Caco-2 (cell line): ENCODE results near the gene CCDC9B. TPM values are rescaled to one million over a fixed set of nuclear protein-coding genes. Genes with fewer than 3 reads are reported as not detected.

Source experiments
- BruUV-seq: library from RNA; stranded (reverse); fragments of 400-500 nt; replicated peaks from 2 replicates; lab custom pipeline; 2021; lab: Mats Ljungman, UMichigan
- CTCF ChIA-PET: fragments of 300-600 bp; sonication (Branson Sonifier 250); formaldehyde crosslinking; loops from one replicate; lab custom pipeline; 2022; ENCODE audit warnings: antibody characterized with exemption; lab: Charles Lee
- POLR2A ChIA-PET: fragments of 300-600 bp; sonication (Branson Sonifier 250); formaldehyde crosslinking; loops from one replicate; lab custom pipeline; 2022; ENCODE audit warnings: antibody characterized with exemption; lab: Charles Lee
- DNase-seq, 2 experiments: peaks; one replicate each; pipeline versions ENCODE4 v3.0.0 to v3.0.0-alpha.2; 2020 to 2022
- H3K27me3 ChIP-seq: replicated peaks from 2 replicates; pipeline ENCODE4 v1.6.0; 2011; ENCODE audit warnings: low read length; ENCODE audit not compliant: control insufficient read depth, insufficient read depth
- H3K36me3 ChIP-seq: 2 replicates; pipeline ENCODE4 v1.5.1; 2011; ENCODE audit warnings: low read length; ENCODE audit not compliant: control insufficient read depth, insufficient read depth
- H3K4me1 ChIP-seq: fragments of 250-450 bp; sonication (Bioruptor Pico); 2 replicates; pipeline ENCODE4 v1.5.1; 2020; ENCODE audit warnings: mild to moderate bottlenecking
- H3K4me3 ChIP-seq: 2 replicates; pipeline ENCODE4 v1.5.1; 2011; ENCODE audit warnings: low read depth, mild to moderate bottlenecking, control low read depth, low read length
- H3K9me3 ChIP-seq: fragments of 250-450 bp; sonication (Bioruptor Pico); 2 replicates; pipeline ENCODE4 v1.5.1; 2020; ENCODE audit warnings: mild to moderate bottlenecking, moderate library complexity
- H3K27ac Mint-ChIP-seq: one replicate; pipeline ENCODE4 v1.8.0; 2022; ENCODE audit warnings: mixed read lengths; ENCODE audit not compliant: unreplicated experiment
- H3K27me3 Mint-ChIP-seq: one replicate; pipeline ENCODE4 v1.8.0; 2022; ENCODE audit warnings: mixed read lengths; ENCODE audit not compliant: insufficient read depth, unreplicated experiment
- H3K36me3 Mint-ChIP-seq: one replicate; pipeline ENCODE4 v1.8.0; 2022; ENCODE audit warnings: mild to moderate bottlenecking, mixed read lengths; ENCODE audit not compliant: insufficient read depth, unreplicated experiment
- H3K4me1 Mint-ChIP-seq: one replicate; pipeline ENCODE4 v1.8.0; 2022; ENCODE audit warnings: low read depth, mixed read lengths; ENCODE audit not compliant: unreplicated experiment
- H3K4me3 Mint-ChIP-seq: one replicate; pipeline ENCODE4 v1.8.0; 2022; ENCODE audit warnings: mild to moderate bottlenecking, moderate library complexity, mixed read lengths; ENCODE audit not compliant: unreplicated experiment
- H3K9me3 Mint-ChIP-seq: one replicate; pipeline ENCODE4 v1.8.0; 2022; ENCODE audit warnings: mixed read lengths; ENCODE audit not compliant: unreplicated experiment
- intact Hi-C: fragments of 100-400 bp; cut with micrococcal nuclease; formaldehyde crosslinking; loops from one replicate; pipeline ENCODE4 v1.10.0; 2022; ENCODE audit not compliant: unreplicated experiment
- total RNA-seq: library from RNA; stranded (reverse); gene quantifications from 2 replicates; pipeline ENCODE4 v1.2.3, GENCODE V29; 2022
- TF ChIP-seq, protein P1 (sequence below), 2 experiments: fragments of 200-600 bp in 1 of 2; IDR thresholded peaks; 1 replicate in 1 of 2; 2 replicates in 1 of 2; pipeline versions ENCODE4 v1.5.1 to v1.8.0; 2011 to 2022; ENCODE audit warnings: antibody characterized with exemption in 1 of 2, control low read depth in 1 of 2, inconsistent platforms in 1 of 2, low read depth in 1 of 2, low read length in 1 of 2, mild to moderate bottlenecking in 1 of 2, moderate library complexity in 1 of 2; ENCODE audit not compliant: insufficient read depth in 1 of 2, severe bottlenecking in 1 of 2, unreplicated experiment in 1 of 2

CCDC9B gene
- total RNA-seq, 1 experiment from 2014 or later = 0.86 TPM

- H3K27ac Mint-ChIP-seq = no peak overlapping the region
- Histone ChIP-seq H3K4me1 (peaks cover 10% of the 10 kb centered on the region), H3K36me3 (peaks cover 1% of the 10 kb centered on the region; the same call in 1 of the 2 replicates), H3K27me3 (no peaks in the 10 kb centered on the region), H3K9me3 (no peaks in the 10 kb centered on the region), H3K4me3 (no peak overlapping the region)
- H3K27me3 Mint-ChIP-seq = no peaks in the 10 kb centered on the region
- DNase-seq = no peak
- peaks cover 6% of the 10 kb centered on the region for H3K36me3 Mint-ChIP-seq
- BruUV-seq = no TSS peak
- ChIA-PET CTCF (interaction anchor here (0.6 to 3.2 kb wide), 7 partner anchors 9 to 54 kb away, joined by 3 to 16 read pairs (median 4); no protein-coding TSS in a partner anchor), POLR2A (no interaction called here)
- TF ChIP-seq, protein P1, sequence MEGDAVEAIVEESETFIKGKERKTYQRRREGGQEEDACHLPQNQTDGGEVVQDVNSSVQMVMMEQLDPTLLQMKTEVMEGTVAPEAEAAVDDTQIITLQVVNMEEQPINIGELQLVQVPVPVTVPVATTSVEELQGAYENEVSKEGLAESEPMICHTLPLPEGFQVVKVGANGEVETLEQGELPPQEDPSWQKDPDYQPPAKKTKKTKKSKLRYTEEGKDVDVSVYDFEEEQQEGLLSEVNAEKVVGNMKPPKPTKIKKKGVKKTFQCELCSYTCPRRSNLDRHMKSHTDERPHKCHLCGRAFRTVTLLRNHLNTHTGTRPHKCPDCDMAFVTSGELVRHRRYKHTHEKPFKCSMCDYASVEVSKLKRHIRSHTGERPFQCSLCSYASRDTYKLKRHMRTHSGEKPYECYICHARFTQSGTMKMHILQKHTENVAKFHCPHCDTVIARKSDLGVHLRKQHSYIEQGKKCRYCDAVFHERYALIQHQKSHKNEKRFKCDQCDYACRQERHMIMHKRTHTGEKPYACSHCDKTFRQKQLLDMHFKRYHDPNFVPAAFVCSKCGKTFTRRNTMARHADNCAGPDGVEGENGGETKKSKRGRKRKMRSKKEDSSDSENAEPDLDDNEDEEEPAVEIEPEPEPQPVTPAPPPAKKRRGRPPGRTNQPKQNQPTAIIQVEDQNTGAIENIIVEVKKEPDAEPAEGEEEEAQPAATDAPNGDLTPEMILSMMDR (IDR thresholded peaks at IDR 0.05; ENCODE audit: insufficient read depth in 1 of 2, low read depth in 1 of 2, low read length in 1 of 2, severe bottlenecking in 1 of 2, unreplicated experiment in 1 of 2) = no peak
- intact Hi-C loops = no loop called here
- no peaks in the 10 kb centered on the region for H3K9me3 Mint-ChIP-seq
- peaks cover 9% of the 10 kb centered on the region for H3K4me1 Mint-ChIP-seq
- H3K4me3 Mint-ChIP-seq = no peak overlapping the region
These were observed 12.0 kb downstream of the CCDC9B start for GRCh38 chr15:40328751-40329150.

DNA sequence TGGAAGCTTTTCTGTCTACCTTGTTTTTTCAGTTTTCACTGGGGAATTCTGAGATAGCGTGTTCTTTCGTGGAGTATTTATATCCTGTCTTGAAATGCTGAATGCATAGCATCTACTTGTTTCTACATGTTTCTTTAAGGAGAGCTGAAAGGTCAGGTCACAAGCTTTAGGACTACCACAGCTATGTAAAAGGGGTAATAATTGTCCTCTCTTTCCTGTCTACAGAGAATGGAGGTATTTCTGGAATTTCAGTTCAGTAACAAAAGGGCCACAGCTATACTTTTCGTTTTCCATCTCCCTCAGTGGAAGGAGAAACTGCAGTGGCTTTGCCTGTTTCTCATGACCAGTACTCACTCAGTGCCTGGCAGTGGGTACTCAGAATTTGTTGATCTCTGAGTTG, 12.6 kb downstream of the CCDC9B start:
- H3K4me3 Mint-ChIP-seq = no peak overlapping the region

GRCh38 chr15:40327457-40327856, 13.3 kb downstream of the CCDC9B start:
- Histone ChIP-seq H3K36me3 (peaks cover 1% of the 10 kb centered on the region; the same call in 1 of the 2 replicates), H3K9me3 (no peaks in the 10 kb centered on the region), H3K4me1 (peaks cover 10% of the 10 kb centered on the region), H3K4me3 (no peak overlapping the region), H3K27me3 (no peaks in the 10 kb centered on the region)
- ChIA-PET CTCF (interaction anchor here (1.9 to 3.2 kb wide), 3 partner anchors 11 to 48 kb away, joined by 4 to 16 read pairs (median 6); no protein-coding TSS in a partner anchor), POLR2A (interaction anchor here (0.8 kb wide), 1 partner anchor 11 kb away, joined by 3 read pairs; no protein-coding TSS in a partner anchor)
- intact Hi-C loops = no loop called here
- no peaks in the 10 kb centered on the region for H3K27me3 Mint-ChIP-seq
- no peak for DNase-seq
- no peaks in the 10 kb centered on the region for H3K9me3 Mint-ChIP-seq
- H3K4me1 Mint-ChIP-seq = peaks cover 9% of the 10 kb centered on the region
- no TSS peak for BruUV-seq
- H3K36me3 Mint-ChIP-seq = peaks cover 6% of the 10 kb centered on the region
- TF ChIP-seq, protein P1 (IDR thresholded peaks at IDR 0.05; ENCODE audit: insufficient read depth in 1 of 2, low read depth in 1 of 2, low read length in 1 of 2, severe bottlenecking in 1 of 2, unreplicated experiment in 1 of 2) = no peak
- H3K4me3 Mint-ChIP-seq = no peak overlapping the region
- no peak overlapping the region for H3K27ac Mint-ChIP-seq

More for the DNA sequence above, 12.6 kb downstream of the CCDC9B start:
- Histone ChIP-seq H3K9me3 (no peaks in the 10 kb centered on the region), H3K4me3 (no peak overlapping the region), H3K36me3 (peaks cover 1% of the 10 kb centered on the region; the same call in 1 of the 2 replicates), H3K27me3 (no peaks in the 10 kb centered on the region), H3K4me1 (peaks cover 10% of the 10 kb centered on the region)
- Mint-ChIP-seq H3K4me1 (peaks cover 9% of the 10 kb centered on the region), H3K9me3 (no peaks in the 10 kb centered on the region), H3K36me3 (peaks cover 6% of the 10 kb centered on the region), H3K27me3 (no peaks in the 10 kb centered on the region), H3K27ac (no peak overlapping the region)
- intact Hi-C loops = no loop called here
- no peak for DNase-seq
- ChIA-PET POLR2A (interaction anchor here (0.8 kb wide), 1 partner anchor 10 kb away, joined by 3 read pairs; no protein-coding TSS in a partner anchor), CTCF (interaction anchor here (0.6 to 3.2 kb wide), 6 partner anchors 8 to 53 kb away, joined by 3 to 16 read pairs (median 4); no protein-coding TSS in a partner anchor)
- TF ChIP-seq, protein P1 (IDR thresholded peaks at IDR 0.05; ENCODE audit: insufficient read depth in 1 of 2, low read depth in 1 of 2, low read length in 1 of 2, severe bottlenecking in 1 of 2, unreplicated experiment in 1 of 2) = no peak
- BruUV-seq = no TSS peak
